Endometrium (tissue), 2 donors: ENCODE measurements around the gene CNIH2.
"Not testable (repeated sequence)": the region's sequence is repeated elsewhere in the genome, so short reads cannot be mapped to it uniquely, and the experiment has no call there.

Experiments
- FAIRE-seq: peaks from 2 replicates; lab custom pipeline; 2012; peaks lifted over from hg19 to GRCh38; lab: Jason Lieb, UNC
- donor health status: control.
- donor health status: control.

CNIH2 gene

DNA sequence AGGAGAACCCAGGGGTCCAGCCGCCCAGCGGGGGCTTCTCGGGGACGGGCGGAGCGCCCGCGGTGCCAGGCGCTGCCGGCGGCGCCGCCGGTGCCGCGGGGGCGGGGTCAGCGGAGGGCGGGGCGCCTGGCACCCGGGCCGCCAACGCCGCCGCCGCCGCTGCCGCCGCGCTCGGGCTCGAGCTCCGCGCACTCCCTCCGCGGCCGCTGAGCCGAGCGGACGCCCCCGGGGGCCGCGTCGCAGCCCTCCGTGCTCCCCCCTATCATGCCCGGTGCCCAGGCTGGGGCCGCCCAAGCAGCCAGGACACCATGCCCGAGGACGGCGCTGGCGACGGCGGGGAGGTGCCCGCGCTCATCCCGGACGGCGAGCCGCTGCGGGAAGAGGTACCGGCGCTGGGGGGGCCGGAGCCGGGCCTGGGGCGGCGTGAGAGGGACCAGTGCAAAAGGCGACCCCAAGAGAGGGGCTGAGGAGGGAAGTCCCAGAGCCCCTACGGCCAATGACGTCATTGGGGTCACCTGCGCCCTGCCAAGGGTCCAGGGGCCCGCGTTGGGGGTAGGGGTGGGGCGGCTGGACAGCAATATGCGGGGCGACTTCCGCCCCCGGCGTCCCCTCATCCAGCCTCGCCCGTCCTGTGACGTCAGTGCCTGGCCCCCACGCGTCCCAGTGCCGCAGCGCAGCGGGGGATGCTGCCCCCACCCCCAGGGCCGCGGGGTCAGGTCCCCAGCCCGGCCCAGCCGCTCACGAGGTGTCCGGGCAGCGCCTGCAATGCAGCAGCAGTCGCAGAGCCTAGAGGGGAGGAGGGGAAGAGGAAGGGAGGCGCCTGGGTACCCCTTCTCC, 13.9 kb downstream of the CNIH2 start, which contains the start of gene TMEM151A:
TSS of gene TMEM151A (plus strand) at position 189 of the 837 bp plus-strand sequence. CDS start at position 309, 120 bp downstream.
- FAIRE-seq: no peak

DNA sequence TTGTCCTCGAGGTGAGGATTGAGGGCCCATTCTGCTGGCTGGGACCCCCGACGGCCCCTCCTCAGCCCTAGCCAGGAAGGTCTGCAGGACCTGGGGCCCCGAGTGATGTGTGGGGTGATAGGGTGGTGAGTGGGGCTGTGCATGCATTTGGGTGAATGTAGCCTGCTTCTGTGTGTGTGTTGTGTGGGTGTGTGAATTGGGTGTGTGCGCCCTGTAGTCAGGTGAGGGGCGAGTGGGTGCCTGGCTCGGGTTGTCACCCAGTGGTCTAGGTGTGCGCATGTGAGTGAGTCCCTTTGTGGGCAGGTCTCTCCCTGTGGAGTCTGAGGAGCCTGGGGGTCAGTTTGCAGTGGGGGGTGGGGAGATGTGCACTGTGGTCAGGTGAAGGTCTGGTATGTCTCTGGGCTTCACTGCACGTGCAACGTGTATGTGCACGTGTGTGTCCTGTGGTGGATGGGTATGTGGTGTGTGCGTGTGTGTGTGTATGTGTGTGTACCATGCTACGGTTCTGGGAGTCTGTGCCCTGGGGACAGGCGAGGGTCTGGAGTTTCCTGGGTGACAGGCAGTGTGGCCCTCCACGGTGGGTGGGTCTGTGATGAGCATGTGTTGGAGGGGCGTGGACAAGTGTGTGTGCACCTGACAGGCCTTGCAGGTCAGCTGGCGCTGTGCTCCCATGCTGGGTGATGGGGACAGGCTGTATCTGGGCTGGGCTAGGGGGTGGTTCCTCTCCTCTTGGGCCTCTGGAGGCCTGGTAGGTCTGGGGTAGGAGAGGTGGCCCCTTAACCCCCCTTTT, 14.8 kb downstream of the CNIH2 start:
- FAIRE-seq: no peak

DNA sequence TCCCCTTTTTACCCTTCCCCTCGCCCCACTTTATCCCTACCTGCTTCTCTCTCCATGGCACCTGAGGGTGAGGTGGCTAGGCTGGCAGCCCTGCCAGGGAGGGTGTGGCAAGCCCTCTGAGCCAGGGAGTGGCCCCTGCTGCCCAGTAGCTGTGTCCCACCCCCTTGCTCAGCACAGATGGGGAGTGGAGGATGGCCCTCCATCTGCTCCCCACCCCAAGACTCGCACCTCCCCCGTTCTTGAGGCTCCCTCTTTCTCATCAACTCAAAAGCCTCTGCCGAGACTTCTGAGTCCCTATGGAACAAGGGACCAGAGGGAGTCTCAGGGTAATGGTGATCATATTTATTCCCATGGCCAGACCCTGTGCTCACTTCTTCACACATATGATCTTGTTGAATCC, 15.4 kb downstream of the CNIH2 start:
- no peak for FAIRE-seq

DNA sequence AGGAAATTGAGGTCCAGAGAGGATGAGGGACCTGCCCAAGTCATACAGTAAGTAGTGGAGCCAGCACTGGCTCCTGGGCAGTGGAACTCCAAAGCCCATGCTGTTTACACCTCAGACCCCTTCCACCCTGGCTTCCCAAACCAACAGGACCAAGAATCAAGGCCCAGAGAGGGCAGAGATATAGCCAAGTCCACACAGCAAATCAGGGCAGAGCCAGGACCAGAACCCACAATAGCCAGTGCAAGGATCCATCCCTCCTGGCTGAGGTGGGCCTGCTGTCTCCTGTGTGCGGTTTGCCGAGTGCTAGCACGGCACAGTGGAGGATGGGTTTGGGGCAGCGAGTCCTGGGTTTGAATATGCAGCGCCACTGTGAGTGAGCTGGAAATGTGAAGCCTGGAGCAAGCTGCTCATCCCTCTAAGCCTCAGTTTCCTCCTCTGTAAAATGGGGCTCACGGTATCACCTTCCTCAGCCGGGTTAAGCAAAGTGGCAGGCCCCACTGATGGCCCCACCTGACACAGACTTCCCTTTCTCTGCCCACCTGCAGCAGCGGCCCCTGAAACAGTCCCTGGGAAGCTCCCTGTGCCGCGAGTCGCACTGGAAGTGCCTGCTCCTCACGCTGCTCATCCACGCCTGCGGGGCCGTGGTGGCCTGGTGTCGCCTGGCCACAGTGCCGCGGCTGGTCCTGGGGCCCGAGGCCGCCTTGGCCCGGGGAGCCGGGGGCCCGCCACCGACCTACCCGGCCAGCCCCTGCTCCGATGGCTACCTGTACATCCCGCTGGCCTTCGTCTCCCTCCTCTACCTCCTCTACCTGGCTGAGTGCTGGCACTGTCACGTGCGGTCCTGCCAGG, 16.0 kb downstream of the CNIH2 start:
- FAIRE-seq: no peak

DNA sequence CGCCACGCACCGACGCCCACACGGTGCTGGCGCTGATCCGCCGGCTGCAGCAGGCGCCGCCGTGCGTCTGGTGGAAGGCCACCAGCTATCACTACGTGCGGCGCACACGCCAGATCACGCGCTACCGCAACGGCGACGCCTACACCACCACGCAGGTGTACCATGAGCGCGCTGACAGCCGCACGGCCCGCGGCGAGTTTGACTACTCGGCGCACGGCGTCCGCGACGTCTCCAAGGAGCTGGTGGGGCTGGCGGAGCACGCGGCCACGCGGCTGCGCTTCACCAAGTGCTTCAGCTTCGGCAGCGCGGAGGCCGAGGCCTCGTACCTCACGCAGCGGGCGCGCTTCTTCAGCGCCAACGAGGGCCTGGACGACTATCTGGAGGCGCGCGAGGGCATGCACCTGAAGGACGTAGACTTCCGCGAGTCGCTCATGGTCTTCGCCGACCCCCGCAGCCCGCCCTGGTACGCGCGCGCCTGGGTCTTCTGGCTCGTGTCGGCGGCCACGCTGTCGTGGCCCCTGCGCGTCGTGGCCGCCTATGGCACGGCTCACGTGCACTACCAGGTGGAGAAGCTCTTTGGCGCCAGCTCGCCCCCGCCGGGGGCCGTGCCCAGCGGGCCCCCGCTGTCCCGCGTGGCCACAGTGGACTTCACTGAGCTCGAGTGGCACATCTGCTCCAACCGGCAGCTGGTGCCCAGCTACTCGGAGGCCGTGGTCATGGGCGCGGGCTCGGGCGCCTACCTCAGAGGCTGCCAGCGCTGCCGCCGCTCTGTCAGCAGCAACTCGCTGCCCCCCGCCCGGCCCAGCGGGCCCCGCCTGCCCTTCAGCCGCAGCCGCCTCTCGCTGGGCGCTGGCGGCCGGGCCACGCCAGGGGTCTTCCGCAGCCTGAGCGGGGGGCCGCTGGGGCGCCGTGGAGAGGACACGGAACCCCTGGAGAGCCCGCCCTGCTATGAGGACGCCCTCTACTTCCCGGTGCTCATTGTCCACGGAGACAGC, 16.9 kb downstream of the CNIH2 start:
- no peak for FAIRE-seq

DNA sequence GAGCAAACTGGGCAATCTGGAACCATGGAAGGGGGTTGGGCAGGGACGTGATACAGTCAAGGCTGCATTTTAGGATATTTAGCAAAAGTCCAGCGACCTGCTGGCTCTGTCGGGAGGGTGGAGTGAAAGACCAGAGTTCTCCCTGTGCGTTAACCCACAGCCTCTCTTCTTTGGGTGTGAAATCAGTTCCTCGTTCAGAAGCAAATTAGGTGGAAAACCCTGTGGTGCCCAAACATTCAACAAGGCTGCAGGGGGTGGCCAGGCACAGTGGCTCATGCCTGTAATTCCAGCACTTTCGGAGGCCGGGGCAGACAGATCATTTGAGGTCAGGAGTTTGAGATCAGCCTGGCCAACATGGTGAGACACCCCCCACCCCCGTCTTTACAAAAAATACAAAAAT, 19.6 kb downstream of the CNIH2 start:
- no peak for FAIRE-seq

DNA sequence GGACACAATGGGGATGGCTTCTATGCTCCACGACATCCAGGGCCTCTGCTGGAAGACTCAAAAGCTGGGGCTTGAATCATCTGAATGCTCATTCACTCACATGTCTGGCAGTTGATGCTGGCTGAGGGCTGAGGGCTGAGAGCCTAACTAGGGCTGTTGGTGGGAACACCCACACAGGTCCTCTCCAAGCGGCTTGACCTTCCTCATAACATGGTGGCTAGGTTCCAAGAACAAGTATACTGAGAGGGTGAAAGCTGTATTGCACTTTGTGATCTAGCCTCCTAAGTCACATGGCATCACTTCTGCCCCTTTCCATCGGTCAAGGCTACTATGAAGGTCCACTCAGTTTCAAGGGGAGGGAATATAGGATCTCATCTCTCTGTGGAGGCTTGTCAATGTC, 21.2 kb downstream of the CNIH2 start:
- no peak for FAIRE-seq

DNA sequence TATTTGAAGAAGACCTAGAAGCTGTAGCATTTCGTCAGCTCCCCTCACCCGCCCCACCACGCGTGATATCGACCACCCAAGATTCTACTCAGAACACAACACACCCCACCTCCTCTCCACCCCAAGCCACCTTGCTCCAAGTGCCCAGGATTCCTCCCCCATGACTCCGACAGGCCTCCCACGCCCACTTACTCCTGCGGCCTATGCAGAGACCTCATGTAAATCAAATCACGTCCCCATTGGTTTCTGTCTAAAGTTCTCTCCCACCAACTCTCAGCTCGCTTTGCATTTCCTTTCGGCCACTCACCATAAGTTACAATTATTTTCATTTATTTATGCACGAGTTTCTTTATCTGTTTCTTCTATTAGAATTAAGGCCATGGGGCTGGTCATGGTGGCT, 24.7 kb downstream of the CNIH2 start:
- no peak for FAIRE-seq

DNA sequence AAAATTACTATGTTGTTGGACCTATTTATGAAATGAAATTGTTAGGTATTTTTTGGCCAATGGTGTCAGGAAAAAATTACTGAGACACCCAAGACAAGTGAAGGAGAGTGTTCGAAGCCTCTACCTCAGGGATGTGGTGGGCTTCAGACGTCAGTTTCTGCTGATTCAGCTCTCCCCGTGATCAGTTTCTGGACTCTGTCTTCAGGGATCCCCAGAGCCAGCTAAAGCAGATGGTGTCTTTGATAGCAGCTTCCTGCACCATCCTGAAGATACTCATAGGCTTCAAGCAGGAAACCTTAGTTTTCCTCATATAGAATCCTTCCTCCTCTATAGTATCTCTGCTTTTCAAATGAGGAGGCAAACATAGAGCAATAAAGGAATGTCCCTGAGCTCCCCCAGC, 31.5 kb downstream of the CNIH2 start:
- no peak for FAIRE-seq

DNA sequence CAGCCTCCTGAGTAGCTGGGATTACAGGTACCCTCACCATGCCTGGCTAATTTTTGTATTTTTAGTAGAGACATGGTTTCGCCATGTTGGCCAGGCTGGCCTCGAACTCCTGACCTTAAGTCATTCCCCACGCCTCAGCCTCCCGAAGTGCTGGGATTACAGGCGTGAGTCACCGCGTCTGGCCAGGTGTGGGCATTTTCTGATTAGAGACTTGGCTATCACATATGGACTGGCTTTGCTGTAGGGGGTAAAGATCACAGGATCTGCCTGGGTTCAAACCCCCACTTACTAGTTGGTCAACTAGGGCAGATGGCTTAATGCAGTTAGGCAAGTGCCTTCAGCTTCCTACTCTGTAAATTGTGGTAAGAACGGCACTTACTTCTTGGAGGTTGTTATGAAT, 32.3 kb downstream of the CNIH2 start:
- FAIRE-seq: no peak

DNA sequence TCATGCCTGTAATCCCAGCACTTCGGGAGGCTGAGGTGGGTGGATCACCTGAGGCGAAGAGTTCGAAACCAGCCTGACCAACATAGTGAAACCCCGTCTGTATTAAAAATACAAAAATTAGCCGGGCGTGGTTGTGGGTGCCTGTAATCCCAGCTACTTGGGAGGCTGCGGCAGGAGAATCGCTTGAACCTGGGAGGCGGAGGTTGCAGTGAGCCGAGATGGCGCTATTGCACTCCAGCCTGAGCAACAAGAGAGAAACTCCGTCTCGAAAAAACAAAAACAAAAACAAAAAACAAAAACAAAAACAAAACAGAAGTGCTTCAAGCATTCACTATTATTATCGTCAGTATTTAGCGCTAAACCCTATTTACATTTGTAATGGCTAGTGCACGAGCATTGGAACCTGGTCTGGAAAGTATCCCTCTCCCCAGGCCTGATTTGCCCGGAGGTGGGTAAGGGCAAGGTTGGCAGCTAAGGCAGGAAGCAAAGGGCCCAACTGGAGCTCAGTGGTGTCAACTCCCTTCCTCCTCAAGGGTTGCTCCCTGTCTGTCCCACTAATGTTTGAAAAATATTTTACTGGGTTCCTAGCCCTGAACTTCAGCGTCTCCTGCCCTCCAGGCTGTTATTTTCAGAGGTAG, 32.9 kb downstream of the CNIH2 start:
- FAIRE-seq: not testable (repeated sequence)

DNA sequence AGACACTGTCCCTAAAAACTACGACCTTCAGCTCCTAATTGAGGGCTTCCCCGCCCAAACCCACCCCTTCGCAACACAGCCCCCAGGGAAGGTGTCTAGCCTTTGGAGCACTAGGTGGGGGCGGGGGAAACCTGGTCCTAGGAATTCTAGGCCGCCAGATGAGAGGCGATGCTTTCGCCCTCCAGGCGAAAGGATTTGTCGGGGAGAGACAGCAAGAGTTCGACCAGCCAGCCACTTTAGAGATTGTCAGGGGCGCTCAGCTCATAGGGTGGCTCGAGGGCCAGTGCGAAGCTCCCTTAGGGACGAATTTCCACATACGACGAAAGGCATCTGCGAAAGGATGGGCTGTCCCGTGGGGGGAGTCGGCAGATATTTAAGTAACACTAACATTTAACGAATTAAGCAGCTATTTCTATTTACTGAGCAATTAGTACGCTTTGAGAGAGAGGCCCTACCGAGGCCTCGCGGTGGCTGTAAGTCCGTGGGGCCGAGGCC, 33.5 kb downstream of the CNIH2 start:
- peak; percentile 74 for FAIRE-seq

DNA sequence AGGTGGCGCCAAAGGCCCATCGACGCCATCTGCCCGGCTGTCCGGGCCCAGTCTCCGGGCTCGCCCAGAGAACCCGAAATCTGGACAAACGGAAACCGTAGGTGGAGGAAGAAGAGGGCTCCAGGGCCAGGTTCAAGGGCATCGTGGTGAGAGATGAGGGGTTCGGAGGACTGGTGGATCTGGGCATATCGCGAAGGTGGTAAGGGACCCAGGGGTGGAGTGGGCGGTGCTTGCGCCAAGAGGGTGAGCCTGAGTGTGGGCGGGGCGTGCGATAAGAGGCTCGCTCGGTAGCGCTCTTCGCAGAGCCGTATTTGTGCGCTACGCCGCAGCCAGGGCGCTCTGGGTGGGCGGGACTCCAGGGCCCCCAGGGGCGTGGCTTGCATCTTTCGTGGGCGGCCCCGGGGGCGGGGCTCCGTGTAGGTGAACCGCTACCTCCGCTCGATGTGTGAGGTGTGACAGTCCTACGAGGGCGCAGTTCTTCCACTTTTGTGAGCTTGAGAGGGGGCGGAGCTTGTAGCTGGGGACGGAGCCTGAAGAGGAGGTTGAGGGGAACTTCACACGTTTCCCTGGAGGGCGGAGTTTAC, 34.1 kb downstream of the CNIH2 start:
- FAIRE-seq: no peak

DNA sequence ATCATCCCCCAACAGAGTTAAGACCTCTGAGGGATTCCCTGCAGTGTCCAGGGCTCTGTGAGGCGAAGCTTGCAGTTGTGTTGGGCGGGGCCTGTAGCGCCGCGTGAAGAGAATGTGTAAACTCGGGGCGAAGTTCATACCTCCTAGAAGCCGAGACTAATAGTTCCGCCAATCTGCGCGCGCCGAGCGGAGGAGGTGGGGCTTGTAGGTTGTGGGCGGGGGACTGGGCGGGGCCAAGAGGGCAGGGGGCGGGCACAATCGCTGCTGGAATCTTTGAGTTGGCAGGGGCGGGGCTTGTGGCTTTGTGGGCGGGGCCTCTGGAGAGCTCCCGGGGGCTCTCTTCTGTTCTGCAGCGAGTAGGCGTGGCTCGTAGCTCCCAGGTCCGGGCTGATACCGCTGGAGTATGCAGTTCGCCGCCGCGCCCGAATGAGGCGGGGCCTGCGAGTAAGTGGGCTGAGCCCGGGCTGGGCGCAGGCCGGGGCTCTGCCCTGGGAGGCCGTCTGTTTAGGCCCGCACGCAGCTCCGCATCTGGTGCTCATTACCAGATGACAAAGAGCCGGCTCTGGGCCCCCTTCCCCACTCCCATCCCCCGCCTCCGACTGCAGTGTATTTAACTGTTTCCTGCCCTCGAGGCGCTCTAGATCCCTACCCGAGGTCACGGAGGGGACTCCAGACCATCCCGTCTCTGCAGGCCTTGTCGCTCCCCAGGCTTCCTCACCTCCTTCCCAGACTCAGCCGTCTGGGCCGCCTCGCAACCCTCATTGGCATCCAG, 34.8 kb downstream of the CNIH2 start:
- FAIRE-seq: peak; percentile 58

DNA sequence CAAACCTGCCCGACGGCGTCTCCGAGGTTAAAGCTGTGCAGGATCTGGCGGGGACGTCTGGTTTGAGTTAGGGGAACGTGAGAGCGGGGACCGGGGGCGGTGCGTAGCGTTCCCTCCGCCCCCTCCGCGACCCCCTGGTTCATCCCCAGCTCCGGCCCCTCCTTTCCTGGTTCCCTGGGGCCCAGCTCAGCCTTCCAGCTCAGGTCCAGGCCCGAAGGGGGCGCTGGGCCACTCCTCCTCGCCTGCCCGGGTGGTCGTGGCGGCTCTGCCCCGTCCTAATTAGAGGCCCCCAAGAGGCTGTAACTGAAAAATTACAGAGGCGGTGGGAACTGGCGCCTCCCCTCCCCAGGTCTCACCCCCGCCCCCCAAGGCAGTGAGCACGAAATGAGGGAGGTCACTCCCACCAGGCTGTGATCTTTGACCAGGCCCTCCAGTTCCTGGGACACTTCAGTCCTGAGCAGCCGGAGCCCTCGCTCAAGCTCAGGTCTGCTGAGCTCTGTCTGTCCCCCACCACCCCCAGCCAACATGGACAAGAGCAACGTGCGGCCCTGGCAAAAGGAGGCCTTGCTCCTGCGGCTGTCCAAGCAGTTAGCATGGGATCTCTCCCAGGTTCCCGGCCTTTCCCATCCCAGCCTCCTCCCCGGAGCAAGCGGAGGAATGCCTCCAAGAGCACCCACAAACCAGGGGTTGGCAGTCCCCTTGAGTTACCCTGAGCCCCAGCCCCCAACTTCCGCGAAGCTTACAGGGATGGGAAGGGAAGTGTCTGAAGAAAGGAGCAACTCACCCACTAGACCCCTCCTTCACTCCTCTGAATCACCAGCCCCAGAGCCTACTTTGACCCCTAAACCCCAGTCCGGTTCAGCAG, 35.6 kb downstream of the CNIH2 start:
- no peak for FAIRE-seq

DNA sequence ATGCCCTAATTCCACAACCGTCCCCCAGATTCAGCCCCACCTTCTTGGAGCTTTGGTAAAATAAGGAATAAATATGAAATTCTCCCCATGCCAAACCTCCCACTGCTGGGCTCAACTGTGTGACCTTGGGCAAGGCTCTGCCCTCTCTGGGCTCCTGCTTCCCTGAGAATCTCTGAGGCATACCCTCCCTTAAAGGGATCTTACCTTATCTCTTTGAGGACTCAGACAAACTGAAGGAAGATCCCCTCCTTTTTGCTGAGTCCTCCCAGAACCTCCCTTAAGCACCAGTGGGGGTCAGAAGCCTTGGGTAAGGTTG, 36.2 kb downstream of the CNIH2 start:
- FAIRE-seq: no peak

DNA sequence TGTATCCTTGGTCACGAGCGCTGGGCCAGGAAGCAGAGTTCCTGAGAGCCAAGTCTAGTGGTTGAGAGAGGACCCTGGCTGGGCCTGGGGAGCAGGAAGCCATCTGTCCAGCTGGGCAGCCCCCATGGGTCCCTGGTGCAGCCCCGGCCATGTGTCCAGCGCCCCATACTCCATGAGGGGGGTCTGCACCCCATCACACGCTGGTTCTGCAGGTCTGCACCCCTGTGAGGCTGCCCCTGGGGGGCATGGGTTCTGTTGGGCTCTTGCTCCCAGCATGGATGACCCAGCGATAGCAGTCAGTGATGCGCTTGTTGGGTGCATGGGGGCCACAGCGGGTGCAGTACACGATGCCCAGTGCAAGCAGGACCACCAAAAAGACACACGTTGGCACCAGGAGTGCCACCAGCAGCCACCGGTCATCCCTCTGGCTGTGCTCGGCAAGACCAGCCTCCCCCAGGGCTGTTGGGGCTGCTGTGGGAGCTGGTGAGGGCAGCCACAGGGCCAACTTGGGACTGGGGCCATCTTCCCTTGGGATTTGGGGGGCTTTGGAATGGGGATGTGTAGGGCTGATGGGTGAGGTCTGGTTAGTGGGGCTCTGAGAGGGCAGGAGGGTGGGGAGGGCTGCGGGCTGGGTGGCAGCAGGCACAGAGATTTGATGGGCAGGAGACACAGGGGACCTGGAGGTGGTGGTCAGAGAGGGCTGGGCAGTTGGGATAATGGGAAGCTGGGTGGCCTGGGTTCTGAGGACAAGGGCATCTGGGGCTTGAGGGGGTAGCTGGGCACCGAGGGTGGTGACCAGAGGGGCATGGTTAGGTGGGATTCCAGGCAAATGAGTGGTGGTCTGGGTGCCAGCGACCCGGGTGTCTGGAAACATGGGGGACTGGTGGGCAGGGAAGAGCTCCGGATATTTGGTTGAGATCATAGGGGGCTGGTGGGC, 36.9 kb downstream of the CNIH2 start:
- FAIRE-seq: no peak
